HepG2 (cell line): Measurements from ENCODE around the gene CAPN12. TPM values are rescaled to one million over a fixed set of nuclear protein-coding genes. Genes with fewer than 3 reads are reported as not detected.
A peak's percentile ranks its signal among the peaks of the same experiment; 100 is the strongest.

Source experiments
- ADNP ChIP-seq: sonication (generic); formaldehyde crosslinking; IDR thresholded peaks from 2 replicates; pipeline ENCODE4 v1.4.0; 2020; ENCODE audit warnings: missing genetic modification reagents
- AHR ChIP-seq: IDR thresholded peaks from 2 replicates; pipeline ENCODE4 v1.6.1; 2018; ENCODE audit warnings: missing genetic modification reagents, missing compliant biosample characterization
- AKAP8 ChIP-seq: sonication (generic); formaldehyde crosslinking; IDR thresholded peaks from 2 replicates; pipeline ENCODE4 v1.5.1; 2020; ENCODE audit warnings: mild to moderate bottlenecking, missing genetic modification reagents
- CENPX ChIP-seq: sonication (generic); formaldehyde crosslinking; IDR thresholded peaks from 2 replicates; pipeline ENCODE4 v1.9.0; 2021; ENCODE audit warnings: mild to moderate bottlenecking, missing genetic modification reagents, moderate library complexity
- DDIT3 ChIP-seq: sonication (generic); formaldehyde crosslinking; IDR thresholded peaks from 2 replicates; pipeline ENCODE4 v1.4.0; 2020; ENCODE audit warnings: mild to moderate bottlenecking, missing genetic modification reagents
- DMAP1 ChIP-seq: IDR thresholded peaks from 2 replicates; pipeline ENCODE4 v1.6.1; 2016
- GATA4 ChIP-seq: sonication (generic); IDR thresholded peaks from 2 replicates; pipeline ENCODE4 v1.6.1; 2016; ENCODE audit warnings: antibody characterized with exemption, low read depth, borderline replicate concordance
- HDAC6 ChIP-seq: fragments of 200-600 bp; sonication (generic); IDR thresholded peaks from 2 replicates; pipeline ENCODE4 v1.7.0; 2017; ENCODE audit warnings: mild to moderate bottlenecking, antibody characterized with exemption, low read length, low read depth
- HOMEZ ChIP-seq: IDR thresholded peaks from 2 replicates; pipeline ENCODE4 v1.6.1; 2016; ENCODE audit warnings: low read depth
- JUN ChIP-seq: sonication (generic); formaldehyde crosslinking; IDR thresholded peaks from 2 replicates; pipeline ENCODE4 v1.4.0; 2020; ENCODE audit warnings: mild to moderate bottlenecking, missing genetic modification reagents
- NFE2L1 ChIP-seq: sonication (generic); formaldehyde crosslinking; IDR thresholded peaks from 2 replicates; pipeline ENCODE4 v1.4.0; 2020; ENCODE audit warnings: missing genetic modification reagents, mild to moderate bottlenecking, borderline replicate concordance
- NKX3-1 ChIP-seq: sonication (generic); formaldehyde crosslinking; IDR thresholded peaks from 2 replicates; pipeline ENCODE4 v1.5.0; 2020; ENCODE audit warnings: missing genetic modification reagents
- NR2F6 ChIP-seq, 2 experiments: IDR thresholded peaks; 2 replicates each; pipeline ENCODE4 v1.6.1; 2016; ENCODE audit warnings: antibody characterized with exemption in 1 of 2, mild to moderate bottlenecking in 1 of 2
- PATZ1 ChIP-seq: sonication (generic); formaldehyde crosslinking; IDR thresholded peaks from 2 replicates; pipeline ENCODE4 v1.4.0; 2020; ENCODE audit warnings: missing genetic modification reagents
- RAD51 ChIP-seq: fragments of 450-650 bp; IDR thresholded peaks from 2 replicates; pipeline ENCODE4 v1.6.1; 2016; ENCODE audit warnings: borderline replicate concordance
- RBM22 ChIP-seq: fragments of 200-400 bp; formaldehyde crosslinking; optimal IDR thresholded peaks from 2 replicates; pipeline ENCODE3; 2017; ENCODE audit warnings: mild to moderate bottlenecking, low read length, moderate library complexity
- RFX5 ChIP-seq: IDR thresholded peaks from 2 replicates; pipeline ENCODE4 v1.6.1; 2011; ENCODE audit warnings: low read depth, low read length, improper control_type of control experiment
- SALL2 ChIP-seq: sonication (generic); formaldehyde crosslinking; IDR thresholded peaks from 2 replicates; pipeline ENCODE4 v1.8.1; 2023; ENCODE audit warnings: mild to moderate bottlenecking, missing genetic modification reagents, inconsistent platforms
- THAP11 ChIP-seq: IDR thresholded peaks from 2 replicates; pipeline ENCODE4 v1.6.1; 2016; ENCODE audit warnings: missing biosample characterization, missing genetic modification reagents
- TOPORS ChIP-seq: sonication (generic); formaldehyde crosslinking; IDR thresholded peaks from 2 replicates; pipeline ENCODE4 v1.8.0; 2023; ENCODE audit warnings: mild to moderate bottlenecking, missing genetic modification reagents
- ZBTB33 ChIP-seq: sonication (generic); formaldehyde crosslinking; IDR thresholded peaks from 2 replicates; pipeline ENCODE4 v1.4.0; 2020; ENCODE audit warnings: missing genetic modification reagents
- ZKSCAN8 ChIP-seq: IDR thresholded peaks from 2 replicates; pipeline ENCODE4 v1.6.1; 2016; ENCODE audit warnings: borderline replicate concordance, missing genetic modification reagents, missing compliant biosample characterization
- ZNF253 ChIP-seq: sonication (generic); formaldehyde crosslinking; IDR thresholded peaks from 2 replicates; pipeline ENCODE4 v1.8.0; 2022; ENCODE audit warnings: mild to moderate bottlenecking, missing genetic modification reagents, borderline replicate concordance
- ZNF430 ChIP-seq: sonication (generic); formaldehyde crosslinking; IDR thresholded peaks from 2 replicates; pipeline ENCODE4 v1.9.0; 2021; ENCODE audit warnings: mild to moderate bottlenecking, missing genetic modification reagents
- ZNF501 ChIP-seq: sonication (generic); formaldehyde crosslinking; IDR thresholded peaks from 2 replicates; pipeline ENCODE4 v1.5.1; 2020; ENCODE audit warnings: mild to moderate bottlenecking, moderate library complexity, missing genetic modification reagents
- ZNF644 ChIP-seq: IDR thresholded peaks from 2 replicates; pipeline ENCODE4 v1.6.1; 2016; ENCODE audit warnings: low read depth
- polyA plus RNA-seq, 8 experiments: library from polyadenylated mRNA; depleted of rRNA in 3 of 8; stranded (reverse) in 7 of 8; unstranded in 1 of 8; fragments of >200 nt; fragmentation: Illumina TruSeq in 4 of 8; extraction: Trizol in 4 of 8; gene quantifications; 2 replicates each; pipeline versions ENCODE4 v1.2.1 to v1.2.3, GENCODE V29; 2011 to 2016; ENCODE audit warnings: low read depth in 4 of 8, missing spikeins in 1 of 8, mixed read lengths in 1 of 8; ENCODE audit not compliant: insufficient read depth in 1 of 8
- total RNA-seq, 5 experiments: library from RNA; depleted of rRNA; stranded (reverse); fragments of >200 nt; fragmentation: Illumina TruSeq; extraction: Trizol; gene quantifications; 2 replicates each; pipeline ENCODE4 v1.2.3, GENCODE V29; 2016; ENCODE audit warnings: low read depth in 1 of 5

The CAPN12 gene
- total and polyA plus RNA-seq, 2 of the 13 experiments (the other 11 are each of a cell fraction or from before 2014, with no cell fraction given), result 1.6 to 13.6 TPM

- TF ChIP-seq GATA4, result no peak
- TF ChIP-seq ADNP, result no peak
- TF ChIP-seq DDIT3 (CRISPR knock-in tag), result no peak
- TF ChIP-seq THAP11, result no peak
- peak; percentile 54 for TF ChIP-seq RBM22
- TF ChIP-seq ZKSCAN8 (CRISPR knock-in tag), result no peak
- no peak for TF ChIP-seq ZNF253 (CRISPR knock-in tag)
- TF ChIP-seq RAD51, result no peak
- no peak for TF ChIP-seq HOMEZ (CRISPR knock-in tag)
- TF ChIP-seq PATZ1, result 0 out of 2 replicates have a peak, but pooled peaks have one; percentile 11
- no peak for TF ChIP-seq AKAP8 (CRISPR knock-in tag)
- TF ChIP-seq DMAP1 (CRISPR knock-in tag), result no peak
- no peak for TF ChIP-seq CENPX
- no peak for TF ChIP-seq RFX5
- TF ChIP-seq ZNF501 (CRISPR knock-in tag), result no peak
- no peak for TF ChIP-seq HDAC6
- TF ChIP-seq SALL2 (CRISPR knock-in tag), result no peak
- TF ChIP-seq AHR (CRISPR knock-in tag), result no peak
- TF ChIP-seq ZNF430, result no peak
- TF ChIP-seq NR2F6 (IDR thresholded peaks at IDR 0.05), result no peak
- TF ChIP-seq NR2F6 (CRISPR knock-in tag; IDR thresholded peaks at IDR 0.05), result peak; percentile 23; the same call in 1 of the 2 replicates
- 0 out of 2 replicates have a peak, but pooled peaks have one; percentile 40 for TF ChIP-seq JUN (CRISPR knock-in tag)
- TF ChIP-seq NFE2L1 (CRISPR knock-in tag), result no peak
- TF ChIP-seq ZNF644 (CRISPR knock-in tag), result no peak
- TF ChIP-seq ZBTB33, result peak; percentile 95
- no peak for TF ChIP-seq NKX3-1 (CRISPR knock-in tag)
- no peak for TF ChIP-seq TOPORS (CRISPR knock-in tag)
Measured at GRCh38 chr19:38693380-38694223, 50.7 kb downstream of the CAPN12 start (continued).
